Upper lobe of left lung (tissue), 4 donors: ENCODE results near the gene SMAGP.

Experiments
- CTCF ChIP-seq, 6 experiments: fragments of 450-650 bp in 4 of 6; fragments of 200-600 bp in 2 of 6; sonication (generic) in 2 of 6; IDR thresholded peaks; one replicate each; pipeline ENCODE4 v1.5.1; 2016 to 2019; ENCODE audit warnings: antibody characterized with exemption in 6 of 6
- EP300 ChIP-seq, 4 donors: sonication (generic); formaldehyde crosslinking; IDR thresholded peaks; one replicate each; pipeline ENCODE4 v1.5.1; 2017; ENCODE audit warnings: antibody characterized with exemption in 4 of 4, control low read depth in 2 of 4

- TF ChIP-seq CTCF (IDR thresholded peaks at IDR 0.05) = no peak
- no peak for TF ChIP-seq EP300 (IDR thresholded peaks at IDR 0.05)
Observed at GRCh38 chr12:51197736-51198567, 72.3 kb downstream of the SMAGP start.
